Measurements from ENCODE around the gene RASSF8.

The RASSF8 gene

DNA sequence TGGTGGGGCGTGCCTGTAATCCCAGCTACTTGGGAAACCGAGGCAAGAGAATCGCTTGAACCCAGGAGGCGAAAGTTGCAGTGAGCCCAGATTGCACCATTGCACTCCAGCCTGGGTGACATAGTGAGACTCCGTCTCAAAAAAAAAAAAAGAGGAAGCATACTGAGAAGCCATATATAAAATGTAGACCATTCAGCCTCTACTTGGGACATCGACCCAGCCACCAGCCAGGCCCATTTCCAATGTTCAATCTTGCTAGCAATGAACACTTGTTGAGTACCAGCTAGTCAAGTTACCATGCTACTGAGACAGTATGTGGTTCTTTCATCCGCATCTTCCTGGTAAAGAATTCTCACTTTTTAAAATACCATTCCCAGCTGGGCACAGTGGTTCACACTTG, 33.4 kb upstream of the RASSF8 start:
- H3K4me2 ChIP-seq (ENCODE audit: low read depth, low read length, poor library complexity, severe bottlenecking) = no peak overlapping the region
- H2AFZ ChIP-seq (ENCODE audit: low read depth, low read length, severe bottlenecking) = no peak overlapping the region
- no peaks in the 10 kb centered on the region for H3K9me3 ChIP-seq (ENCODE audit: insufficient read depth, low read length)
- H3K36me3 ChIP-seq (ENCODE audit: low read length) = no peaks in the 10 kb centered on the region
- H3F3A ChIP-seq (ENCODE audit: insufficient read depth) = no peaks in the 10 kb centered on the region
- no peaks in the 10 kb centered on the region for H3K27me3 ChIP-seq (ENCODE audit: low read length)
- H3K79me2 ChIP-seq (ENCODE audit: insufficient read depth, low read length) = no peaks in the 10 kb centered on the region
- H3K9me2 ChIP-seq (replicated peaks; ENCODE audit: insufficient read depth, low read length) = no peaks in the 10 kb centered on the region
- no peak overlapping the region for H3K9ac ChIP-seq (ENCODE audit: low read length)
- H3K4me3 ChIP-seq (ENCODE audit: insufficient read depth, low read length, poor library complexity, severe bottlenecking) = no peak overlapping the region
- TF ChIP-seq EZH2phosphoT487 (conservative IDR thresholded peaks at IDR 0.05; ENCODE audit: low read length) = no peak
- TF ChIP-seq, protein P1, sequence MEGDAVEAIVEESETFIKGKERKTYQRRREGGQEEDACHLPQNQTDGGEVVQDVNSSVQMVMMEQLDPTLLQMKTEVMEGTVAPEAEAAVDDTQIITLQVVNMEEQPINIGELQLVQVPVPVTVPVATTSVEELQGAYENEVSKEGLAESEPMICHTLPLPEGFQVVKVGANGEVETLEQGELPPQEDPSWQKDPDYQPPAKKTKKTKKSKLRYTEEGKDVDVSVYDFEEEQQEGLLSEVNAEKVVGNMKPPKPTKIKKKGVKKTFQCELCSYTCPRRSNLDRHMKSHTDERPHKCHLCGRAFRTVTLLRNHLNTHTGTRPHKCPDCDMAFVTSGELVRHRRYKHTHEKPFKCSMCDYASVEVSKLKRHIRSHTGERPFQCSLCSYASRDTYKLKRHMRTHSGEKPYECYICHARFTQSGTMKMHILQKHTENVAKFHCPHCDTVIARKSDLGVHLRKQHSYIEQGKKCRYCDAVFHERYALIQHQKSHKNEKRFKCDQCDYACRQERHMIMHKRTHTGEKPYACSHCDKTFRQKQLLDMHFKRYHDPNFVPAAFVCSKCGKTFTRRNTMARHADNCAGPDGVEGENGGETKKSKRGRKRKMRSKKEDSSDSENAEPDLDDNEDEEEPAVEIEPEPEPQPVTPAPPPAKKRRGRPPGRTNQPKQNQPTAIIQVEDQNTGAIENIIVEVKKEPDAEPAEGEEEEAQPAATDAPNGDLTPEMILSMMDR (IDR thresholded peaks at IDR 0.05; ENCODE audit: insufficient read depth, low read length, poor library complexity, severe bottlenecking) = no peak
- H4K20me1 ChIP-seq (ENCODE audit: low read depth, low read length) = no peaks in the 10 kb centered on the region
- H3K27ac ChIP-seq (ENCODE audit: low read depth, low read length) = no peak overlapping the region

DNA sequence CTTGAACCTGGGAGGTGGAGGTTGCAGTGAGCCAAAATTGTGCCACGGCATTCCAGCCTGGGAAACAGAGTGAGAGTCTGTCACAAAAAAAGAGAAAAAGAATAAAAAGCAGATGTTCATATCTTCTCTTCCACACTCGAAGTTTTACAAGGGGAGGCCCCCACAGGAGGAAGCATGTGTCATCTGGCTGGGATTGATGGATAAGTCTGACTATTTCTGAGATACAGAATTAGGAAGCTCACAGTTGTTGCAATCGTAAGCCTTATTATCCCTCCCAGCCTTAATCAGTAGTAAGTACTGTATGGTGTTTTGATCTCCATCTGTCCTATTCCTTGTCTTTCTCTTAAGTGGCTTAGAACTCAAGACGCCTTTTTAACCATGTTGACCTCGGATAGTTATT, 31.9 kb upstream of the RASSF8 start:
- no peak for TF ChIP-seq EZH2phosphoT487 (conservative IDR thresholded peaks at IDR 0.05; ENCODE audit: low read length)
- TF ChIP-seq, protein P1 (IDR thresholded peaks at IDR 0.05; ENCODE audit: insufficient read depth, low read length, poor library complexity, severe bottlenecking) = no peak
- H2AFZ ChIP-seq (ENCODE audit: low read depth, low read length, severe bottlenecking) = no peak overlapping the region
- no peaks in the 10 kb centered on the region for H3K9me3 ChIP-seq (ENCODE audit: insufficient read depth, low read length)
- no peaks in the 10 kb centered on the region for H3K36me3 ChIP-seq (ENCODE audit: low read length)
- no peak overlapping the region for H3K9ac ChIP-seq (ENCODE audit: low read length)
- H3K27ac ChIP-seq (ENCODE audit: low read depth, low read length) = no peak overlapping the region
- H3F3A ChIP-seq (ENCODE audit: insufficient read depth) = no peaks in the 10 kb centered on the region
- no peak overlapping the region for H3K4me3 ChIP-seq (ENCODE audit: insufficient read depth, low read length, poor library complexity, severe bottlenecking)
- H4K20me1 ChIP-seq (ENCODE audit: low read depth, low read length) = no peaks in the 10 kb centered on the region
- no peaks in the 10 kb centered on the region for H3K79me2 ChIP-seq (ENCODE audit: insufficient read depth, low read length)
- H3K27me3 ChIP-seq (ENCODE audit: low read length) = no peaks in the 10 kb centered on the region
- H3K4me2 ChIP-seq (ENCODE audit: low read depth, low read length, poor library complexity, severe bottlenecking) = no peak overlapping the region
- H3K9me2 ChIP-seq (replicated peaks; ENCODE audit: insufficient read depth, low read length) = no peaks in the 10 kb centered on the region

DNA sequence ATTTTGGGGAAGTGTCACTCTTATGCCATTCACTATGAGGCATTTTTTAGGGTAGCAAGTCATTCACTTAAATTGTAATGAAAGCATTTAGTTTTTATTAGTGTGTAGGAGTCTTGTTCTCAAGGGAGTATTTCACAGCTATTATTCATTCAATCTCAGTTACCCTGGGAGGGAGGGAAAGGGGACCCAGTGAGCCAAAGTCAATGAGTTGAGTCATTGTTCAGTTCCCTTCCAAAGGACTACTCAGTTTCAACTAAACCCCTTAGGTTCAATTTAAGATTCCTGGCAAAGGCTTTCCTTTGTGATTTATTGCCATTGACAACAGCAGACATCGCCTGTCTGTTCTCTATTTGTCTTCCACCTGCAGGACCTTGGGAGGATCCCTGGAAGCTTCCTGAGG, 29.3 kb upstream of the RASSF8 start:
- H3K36me3 ChIP-seq (ENCODE audit: low read length) = no peaks in the 10 kb centered on the region
- H3K79me2 ChIP-seq (ENCODE audit: insufficient read depth, low read length) = no peaks in the 10 kb centered on the region
- no peak overlapping the region for H3K27ac ChIP-seq (ENCODE audit: low read depth, low read length)
- H3F3A ChIP-seq (ENCODE audit: insufficient read depth) = no peaks in the 10 kb centered on the region
- H3K9ac ChIP-seq (ENCODE audit: low read length) = no peak overlapping the region
- no peaks in the 10 kb centered on the region for H4K20me1 ChIP-seq (ENCODE audit: low read depth, low read length)
- no peak overlapping the region for H3K4me2 ChIP-seq (ENCODE audit: low read depth, low read length, poor library complexity, severe bottlenecking)
- H3K9me3 ChIP-seq (ENCODE audit: insufficient read depth, low read length) = no peaks in the 10 kb centered on the region
- TF ChIP-seq EZH2phosphoT487 (conservative IDR thresholded peaks at IDR 0.05; ENCODE audit: low read length) = no peak
- TF ChIP-seq, protein P1 (IDR thresholded peaks at IDR 0.05; ENCODE audit: insufficient read depth, low read length, poor library complexity, severe bottlenecking) = no peak
- no peaks in the 10 kb centered on the region for H3K9me2 ChIP-seq (replicated peaks; ENCODE audit: insufficient read depth, low read length)
- no peak overlapping the region for H2AFZ ChIP-seq (ENCODE audit: low read depth, low read length, severe bottlenecking)
- no peak overlapping the region for H3K4me3 ChIP-seq (ENCODE audit: insufficient read depth, low read length, poor library complexity, severe bottlenecking)
- no peaks in the 10 kb centered on the region for H3K27me3 ChIP-seq (ENCODE audit: low read length)

Data from SU-DHL-6 (cell line).